ENCODE measurements around the gene NCR3LG1. TPM values are rescaled to one million over a fixed set of nuclear protein-coding genes. Genes with fewer than 3 reads are reported as not detected.

Gene NCR3LG1
- total RNA-seq, 1 donor from 2014 or later = 0.51 TPM

DNA sequence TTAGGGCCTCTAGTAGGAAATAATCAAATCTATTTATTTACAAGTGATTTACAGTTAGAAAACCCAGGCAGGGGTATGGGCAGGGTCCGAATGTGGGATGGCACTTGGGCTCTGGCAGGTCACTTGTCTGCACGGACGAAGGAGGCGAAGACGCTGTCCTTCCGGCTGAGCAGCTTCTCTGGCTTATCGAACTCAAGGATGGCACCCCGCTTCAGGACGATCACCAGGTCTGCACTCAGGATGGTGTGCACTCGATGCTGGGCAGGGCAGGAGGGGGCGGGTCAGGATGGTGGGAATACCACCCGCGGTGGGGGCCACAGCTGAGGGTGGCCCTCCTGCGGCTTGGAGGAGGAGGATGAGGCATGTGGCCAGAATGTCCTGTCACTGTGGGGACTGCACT, 41.3 kb downstream of the NCR3LG1 start:
- no peaks in the 10 kb centered on the region for H3K36me3 Mint-ChIP-seq (ENCODE audit: unreplicated experiment)
- DNase-seq = no peak
- no peak overlapping the region for H3K4me3 Mint-ChIP-seq (ENCODE audit: unreplicated experiment)
- no peak overlapping the region for H3K27ac Mint-ChIP-seq (ENCODE audit: unreplicated experiment)
- H3K4me1 Mint-ChIP-seq (ENCODE audit: low read depth, unreplicated experiment) = peaks cover 5% of the 10 kb centered on the region
- H3K9me3 Mint-ChIP-seq (ENCODE audit: unreplicated experiment) = peaks cover 7% of the 10 kb centered on the region
- TF ChIP-seq, protein P1, sequence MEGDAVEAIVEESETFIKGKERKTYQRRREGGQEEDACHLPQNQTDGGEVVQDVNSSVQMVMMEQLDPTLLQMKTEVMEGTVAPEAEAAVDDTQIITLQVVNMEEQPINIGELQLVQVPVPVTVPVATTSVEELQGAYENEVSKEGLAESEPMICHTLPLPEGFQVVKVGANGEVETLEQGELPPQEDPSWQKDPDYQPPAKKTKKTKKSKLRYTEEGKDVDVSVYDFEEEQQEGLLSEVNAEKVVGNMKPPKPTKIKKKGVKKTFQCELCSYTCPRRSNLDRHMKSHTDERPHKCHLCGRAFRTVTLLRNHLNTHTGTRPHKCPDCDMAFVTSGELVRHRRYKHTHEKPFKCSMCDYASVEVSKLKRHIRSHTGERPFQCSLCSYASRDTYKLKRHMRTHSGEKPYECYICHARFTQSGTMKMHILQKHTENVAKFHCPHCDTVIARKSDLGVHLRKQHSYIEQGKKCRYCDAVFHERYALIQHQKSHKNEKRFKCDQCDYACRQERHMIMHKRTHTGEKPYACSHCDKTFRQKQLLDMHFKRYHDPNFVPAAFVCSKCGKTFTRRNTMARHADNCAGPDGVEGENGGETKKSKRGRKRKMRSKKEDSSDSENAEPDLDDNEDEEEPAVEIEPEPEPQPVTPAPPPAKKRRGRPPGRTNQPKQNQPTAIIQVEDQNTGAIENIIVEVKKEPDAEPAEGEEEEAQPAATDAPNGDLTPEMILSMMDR (IDR thresholded peaks at IDR 0.05; ENCODE audit: partially characterized antibody, unreplicated experiment) = no peak
- H3K27me3 Mint-ChIP-seq (ENCODE audit: unreplicated experiment) = peaks cover 13% of the 10 kb centered on the region

DNA sequence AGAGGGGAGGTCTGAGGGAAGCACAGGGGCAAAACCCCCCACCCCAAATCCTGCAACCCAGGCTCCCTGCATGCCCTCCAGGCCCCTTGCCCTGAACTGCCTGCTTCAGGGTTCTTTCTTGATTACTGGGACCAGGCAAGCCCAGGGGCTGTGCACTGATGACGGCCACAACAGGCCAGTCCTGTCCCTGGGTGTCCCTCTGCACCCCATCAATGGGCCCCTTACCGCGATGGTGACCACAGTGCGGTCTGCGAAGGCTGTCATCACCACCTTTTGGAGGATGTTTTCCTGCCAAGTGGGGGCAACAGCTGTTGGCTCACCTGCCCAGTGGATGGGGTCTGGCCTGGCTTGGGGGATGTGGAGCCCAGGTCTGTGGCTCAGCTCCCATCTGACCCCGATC, 41.9 kb downstream of the NCR3LG1 start:
- DNase-seq = no peak
- Mint-ChIP-seq H3K9me3 (ENCODE audit: unreplicated experiment) (peaks cover 7% of the 10 kb centered on the region), H3K4me1 (ENCODE audit: low read depth, unreplicated experiment) (peaks cover 5% of the 10 kb centered on the region), H3K36me3 (ENCODE audit: unreplicated experiment) (no peaks in the 10 kb centered on the region), H3K27ac (ENCODE audit: unreplicated experiment) (no peak overlapping the region), H3K27me3 (ENCODE audit: unreplicated experiment) (peaks cover 14% of the 10 kb centered on the region), H3K4me3 (ENCODE audit: unreplicated experiment) (no peak overlapping the region)
- TF ChIP-seq, protein P1 (IDR thresholded peaks at IDR 0.05; ENCODE audit: partially characterized antibody, unreplicated experiment) = no peak

DNA sequence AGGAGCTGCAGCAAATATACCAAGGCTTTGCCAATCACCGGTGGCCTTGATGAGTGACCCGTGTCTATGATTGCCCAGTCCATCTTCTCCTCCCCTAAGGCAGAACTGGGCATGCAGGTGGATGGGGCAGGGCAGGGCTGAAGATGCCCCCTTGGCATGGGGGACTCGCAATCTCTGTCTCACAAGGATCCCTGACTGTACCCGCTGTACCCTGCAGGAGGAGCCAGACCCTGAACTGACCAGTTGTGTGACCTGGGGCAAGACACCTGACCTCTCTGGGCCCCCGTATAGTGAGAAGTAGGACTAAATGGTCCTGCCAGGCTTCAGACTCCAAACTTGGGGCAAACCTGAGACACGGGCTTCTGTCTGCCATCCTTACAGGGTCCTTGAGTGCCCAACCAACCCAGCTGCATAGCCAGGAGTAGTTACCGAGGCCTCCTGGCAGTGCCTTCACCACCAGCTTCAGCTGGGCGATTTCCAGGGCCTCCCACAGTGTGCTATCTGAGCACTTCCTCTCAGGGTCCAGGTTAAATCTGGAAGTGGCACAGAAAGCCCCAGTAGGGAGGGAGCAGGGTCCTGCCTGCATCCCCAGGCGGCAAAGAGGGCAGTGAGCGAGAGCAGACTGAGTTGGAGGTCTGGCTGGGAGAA, 43.3 kb downstream of the NCR3LG1 start:
- DNase-seq = no peak
- H3K4me1 Mint-ChIP-seq (ENCODE audit: low read depth, unreplicated experiment) = peaks cover 5% of the 10 kb centered on the region
- no peaks in the 10 kb centered on the region for H3K36me3 Mint-ChIP-seq (ENCODE audit: unreplicated experiment)
- H3K9me3 Mint-ChIP-seq (ENCODE audit: unreplicated experiment) = peaks cover 8% of the 10 kb centered on the region
- H3K27ac Mint-ChIP-seq (ENCODE audit: unreplicated experiment) = no peak overlapping the region
- peaks cover 18% of the 10 kb centered on the region for H3K27me3 Mint-ChIP-seq (ENCODE audit: unreplicated experiment)
- TF ChIP-seq, protein P1 (IDR thresholded peaks at IDR 0.05; ENCODE audit: partially characterized antibody, unreplicated experiment) = no peak
- H3K4me3 Mint-ChIP-seq (ENCODE audit: unreplicated experiment) = no peak overlapping the region

DNA sequence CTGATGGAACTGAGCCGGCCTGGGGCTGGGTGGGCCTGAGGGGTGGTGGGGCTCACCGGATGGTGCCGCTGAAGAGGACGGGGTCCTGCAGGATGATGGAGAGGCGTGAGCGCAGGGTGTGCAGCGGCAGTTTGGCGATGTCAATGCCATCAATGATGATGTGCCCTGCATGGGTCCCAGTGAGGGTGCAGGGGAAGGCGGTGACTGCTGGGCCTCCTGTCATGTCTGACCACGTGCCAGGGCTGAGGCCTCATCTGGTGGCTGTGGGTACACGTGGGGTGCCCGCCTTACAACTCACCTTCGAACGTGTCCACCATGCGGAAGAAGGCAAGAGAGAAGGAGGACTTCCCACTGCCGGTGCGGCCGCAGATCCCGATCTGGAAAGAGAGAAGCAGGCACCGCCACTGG, 44.0 kb downstream of the NCR3LG1 start:
- H3K36me3 Mint-ChIP-seq (ENCODE audit: unreplicated experiment) = no peaks in the 10 kb centered on the region
- H3K9me3 Mint-ChIP-seq (ENCODE audit: unreplicated experiment) = peaks cover 11% of the 10 kb centered on the region
- no peaks in the 10 kb centered on the region for H3K4me1 Mint-ChIP-seq (ENCODE audit: low read depth, unreplicated experiment)
- H3K27me3 Mint-ChIP-seq (ENCODE audit: unreplicated experiment) = peaks cover 16% of the 10 kb centered on the region
- H3K4me3 Mint-ChIP-seq (ENCODE audit: unreplicated experiment) = no peak overlapping the region
- DNase-seq = no peak
- TF ChIP-seq, protein P1 (IDR thresholded peaks at IDR 0.05; ENCODE audit: partially characterized antibody, unreplicated experiment) = no peak
- H3K27ac Mint-ChIP-seq (ENCODE audit: unreplicated experiment) = no peak overlapping the region

DNA sequence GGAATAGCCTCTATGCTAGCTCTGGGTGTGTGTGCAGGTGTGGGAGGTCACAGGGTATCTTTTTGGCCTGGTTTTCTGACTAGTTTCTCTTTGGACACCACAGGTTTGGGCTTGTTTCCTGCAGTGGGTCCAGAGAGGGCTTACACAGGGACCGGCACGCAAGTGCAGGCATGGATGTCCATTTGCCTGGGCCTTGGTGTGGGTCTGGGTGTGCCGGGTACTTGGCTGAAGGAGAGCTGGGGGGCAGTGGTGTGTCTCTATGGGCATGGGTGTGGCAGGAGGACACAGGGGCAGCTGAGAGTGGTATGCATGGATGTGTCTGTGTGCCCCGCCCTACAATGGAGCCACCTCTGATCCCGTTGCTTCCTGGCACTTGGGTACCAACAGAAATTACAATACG, 44.4 kb downstream of the NCR3LG1 start:
- TF ChIP-seq, protein P1 (IDR thresholded peaks at IDR 0.05; ENCODE audit: partially characterized antibody, unreplicated experiment) = no peak
- Mint-ChIP-seq H3K9me3 (ENCODE audit: unreplicated experiment) (peaks cover 12% of the 10 kb centered on the region), H3K27ac (ENCODE audit: unreplicated experiment) (no peak overlapping the region), H3K27me3 (ENCODE audit: unreplicated experiment) (peaks cover 15% of the 10 kb centered on the region), H3K4me1 (ENCODE audit: low read depth, unreplicated experiment) (no peaks in the 10 kb centered on the region), H3K36me3 (ENCODE audit: unreplicated experiment) (no peaks in the 10 kb centered on the region), H3K4me3 (ENCODE audit: unreplicated experiment) (no peak overlapping the region)
- DNase-seq = no peak

All from glutamatergic neuron (in vitro differentiated cells).